T-cell (primary cell): ENCODE results near the gene MESP2. TPM values are rescaled to one million over a fixed set of nuclear protein-coding genes. Genes with fewer than 3 reads are reported as not detected.
A peak's percentile ranks its signal among the peaks of the same experiment; 100 is the strongest.
"Not testable (repeated sequence)": the region's sequence is repeated elsewhere in the genome, so short reads cannot be mapped to it uniquely, and the experiment has no call there.

Experiments
- ATAC-seq, 4 experiments: fragments of 200-7000 bp in 3 of 4; fragments of 150-1000 bp in 1 of 4; cut with Tn5 transposase; replicated peaks in 1 of 4; 1 replicate in 3 of 4; 2 replicates in 1 of 4; pipeline ENCODE4 v1.10.0; 2021; ENCODE audit warnings: moderate library complexity in 3 of 4, mild to moderate bottlenecking in 2 of 4, moderate number of reproducible peaks in 1 of 4
- CTCF ChIA-PET, 2 donors: fragments of 300-600 bp; sonication (Branson Sonifier 250); formaldehyde crosslinking; loops; one replicate each; lab custom pipeline; 2022; ENCODE audit warnings: antibody characterized with exemption in 2 of 2; lab: Charles Lee
- POLR2A ChIA-PET, 2 donors: fragments of 300-600 bp; sonication (Branson Sonifier 250); formaldehyde crosslinking; loops; one replicate each; lab custom pipeline; 2022; ENCODE audit warnings: antibody characterized with exemption in 2 of 2; lab: Charles Lee
- DNase-seq, 35 experiments: peaks; one replicate each; pipeline versions ENCODE4 v3.0.0 to v3.0.0-alpha.2; 2013 to 2023
- H3K27ac ChIP-seq: one replicate; pipeline ENCODE4 v1.5.1; 2013; ENCODE audit warnings: low read length
- H3K27me3 ChIP-seq, 2 experiments: replicated peaks in 1 of 2; 1 replicate in 1 of 2; 2 replicates in 1 of 2; pipeline versions ENCODE4 v1.6.1 to v1.7.0; 2013; ENCODE audit warnings: low read length in 1 of 2, mixed read lengths in 1 of 2; ENCODE audit not compliant: control insufficient read depth in 2 of 2, insufficient read depth in 2 of 2; ENCODE audit errors: extremely low read depth in 1 of 2
- H3K36me3 ChIP-seq, 2 donors: 1 replicate in 1 of 2; 2 replicates in 1 of 2; pipeline versions ENCODE4 v1.6.1 to v1.7.0; 2013; ENCODE audit warnings: low read length in 1 of 2; ENCODE audit not compliant: control insufficient read depth in 2 of 2, insufficient read depth in 1 of 2; ENCODE audit errors: extremely low read depth in 1 of 2
- H3K4me1 ChIP-seq, 2 experiments: 1 replicate in 1 of 2; 2 replicates in 1 of 2; pipeline versions ENCODE4 v1.6.1 to v1.7.0; 2013; ENCODE audit warnings: low read length in 2 of 2, mixed read lengths in 1 of 2; ENCODE audit not compliant: insufficient read depth in 2 of 2, control insufficient read depth in 1 of 2; ENCODE audit errors: extremely low read depth in 1 of 2
- H3K4me3 ChIP-seq, 2 donors: 1 replicate in 1 of 2; 2 replicates in 1 of 2; pipeline versions ENCODE4 v1.5.1 to v1.7.0; 2013; ENCODE audit warnings: mild to moderate bottlenecking in 2 of 2, low read length in 1 of 2, moderate library complexity in 1 of 2; ENCODE audit not compliant: control insufficient read depth in 1 of 2; ENCODE audit errors: extremely low read depth in 1 of 2
- H3K9me3 ChIP-seq: 2 replicates; pipeline ENCODE4 v1.7.0; 2013
- H3K27ac Mint-ChIP-seq, 2 donors: one replicate each; pipeline ENCODE4 v1.8.0; 2020 to 2021; ENCODE audit warnings: mild to moderate bottlenecking in 2 of 2, mixed read lengths in 2 of 2
- H3K27me3 Mint-ChIP-seq, 2 donors: one replicate each; pipeline ENCODE4 v1.8.0; 2021 to 2022; ENCODE audit warnings: mixed read lengths in 2 of 2
- H3K36me3 Mint-ChIP-seq: one replicate; pipeline ENCODE4 v1.8.0; 2021; ENCODE audit warnings: mixed read lengths
- H3K4me1 Mint-ChIP-seq, 3 donors: one replicate each; pipeline ENCODE4 v1.8.0; 2020 to 2022; ENCODE audit warnings: mixed read lengths in 3 of 3, mild to moderate bottlenecking in 1 of 3
- H3K4me3 Mint-ChIP-seq, 3 donors: one replicate each; pipeline ENCODE4 v1.8.0; 2020 to 2022; ENCODE audit warnings: mild to moderate bottlenecking in 3 of 3, mixed read lengths in 3 of 3, moderate library complexity in 3 of 3
- H3K9me3 Mint-ChIP-seq, 3 donors: one replicate each; pipeline ENCODE4 v1.8.0; 2020 to 2022; ENCODE audit warnings: mixed read lengths in 3 of 3
- WGBS: methylation state at CpG from one replicate; pipeline ENCODE4 v1.1.5; 2013; ENCODE audit warnings: missing lambda C conversion rate; ENCODE audit not compliant: insufficient coverage; 5-methylcytosine and 5-hydroxymethylcytosine counted together
- total RNA-seq, 35 experiments: library from RNA in 6 of 35; stranded (reverse) in 6 of 35; fragments of 120-200 nt in 1 of 35; gene quantifications; one replicate each; pipeline versions ENCODE4 v1.2.1 to v1.2.4 and lab custom pipeline; 2013 to 2026

The MESP2 gene
- total RNA-seq, 5 donors from 2014 or later (not counting 1 experiment from before 2014, with no cell fraction given): not detected

- no peaks in the 10 kb centered on the region for H3K36me3 Mint-ChIP-seq
- H3K4me1 ChIP-seq: peaks cover 1 to 6% of the 10 kb centered on the region in 2 experiments
- H3K9me3 ChIP-seq: no peaks in the 10 kb centered on the region
- peak in 1 of 35 experiments; percentile 21 for DNase-seq
- H3K27me3 Mint-ChIP-seq: peaks cover 16 to 35% of the 10 kb centered on the region in 2 donors
- no peak overlapping the region for H3K4me3 Mint-ChIP-seq
- no peak overlapping the region for H3K27ac Mint-ChIP-seq
- no peaks in the 10 kb centered on the region for H3K9me3 Mint-ChIP-seq
- H3K36me3 ChIP-seq: no peaks in the 10 kb centered on the region
- no peak overlapping the region for H3K4me3 ChIP-seq
- ChIA-PET CTCF (no interaction called here), POLR2A (no interaction called here)
- H3K27me3 ChIP-seq: peaks cover 0 to 65% of the 10 kb centered on the region in 2 experiments
- WGBS: 53% methylated on average over 4 of the region's 6 CpGs
- peaks cover 0 to 3% (median 0%) of the 10 kb centered on the region in 3 donors for H3K4me1 Mint-ChIP-seq
- no peak overlapping the region for H3K27ac ChIP-seq
- no peak for ATAC-seq
Observed at GRCh38 chr15:89781055-89781454, 4.9 kb downstream of the MESP2 start.

- no peaks in the 10 kb centered on the region for H3K36me3 ChIP-seq
- Mint-ChIP-seq H3K27ac (no peak overlapping the region), H3K27me3 (peaks cover 15 to 31% of the 10 kb centered on the region in 2 donors), H3K36me3 (no peaks in the 10 kb centered on the region), H3K9me3 (no peaks in the 10 kb centered on the region), H3K4me3 (no peak overlapping the region), H3K4me1 (peaks cover 0 to 3% (median 0%) of the 10 kb centered on the region in 3 donors)
- H3K4me3 ChIP-seq: no peak overlapping the region
- DNase-seq (no peak), ATAC-seq (no peak)
- POLR2A ChIA-PET: no interaction called here
- H3K27me3 ChIP-seq: peaks cover 0 to 57% of the 10 kb centered on the region in 2 experiments
- 83% methylated on average over 8 of the region's 15 CpGs for WGBS
- H3K4me1 ChIP-seq: no peaks in the 10 kb centered on the region
- H3K27ac ChIP-seq: no peak overlapping the region
- H3K9me3 ChIP-seq: no peaks in the 10 kb centered on the region
- CTCF ChIA-PET: no interaction called here
Observed at GRCh38 chr15:89781891-89782618, 5.9 kb downstream of the MESP2 start.

DNA sequence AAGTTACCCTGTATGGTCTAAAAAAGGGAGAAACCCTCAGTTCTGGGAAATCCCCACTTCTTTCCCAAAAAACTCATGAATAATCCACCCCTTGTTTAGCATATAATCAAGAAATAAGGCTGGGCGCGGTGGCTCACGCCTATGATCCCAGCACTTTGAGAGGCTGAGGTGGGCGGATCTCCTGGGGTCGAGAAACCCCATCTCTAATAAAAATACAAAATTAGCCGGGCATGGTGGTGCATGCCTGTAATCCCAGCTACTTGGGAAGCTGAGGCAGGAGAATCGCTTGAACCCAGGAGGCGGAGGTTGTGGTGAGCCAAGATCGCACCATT, 6.5 kb downstream of the MESP2 start:
- H3K36me3 ChIP-seq, POLR2A ChIA-PET, H3K36me3 Mint-ChIP-seq, ATAC-seq, H3K27ac Mint-ChIP-seq, H3K4me3 ChIP-seq, H3K27ac ChIP-seq, H3K9me3 ChIP-seq, H3K4me1 ChIP-seq, H3K9me3 Mint-ChIP-seq, DNase-seq, H3K4me3 Mint-ChIP-seq, H3K4me1 Mint-ChIP-seq: not testable (repeated sequence)
- H3K27me3 Mint-ChIP-seq: peaks cover 13 to 26% of the 10 kb centered on the region in 2 donors
- 91% methylated on average over 3 of the region's 9 CpGs for WGBS
- H3K27me3 ChIP-seq: peaks cover 0 to 53% of the 10 kb centered on the region in 2 experiments
- CTCF ChIA-PET: interaction anchor here in 1 of 2 donors (0.6 kb wide), 1 partner anchor 13 kb away, joined by 4 read pairs; no protein-coding TSS in a partner anchor

- H3K36me3 Mint-ChIP-seq: peaks cover 2% of the 10 kb centered on the region
- Histone ChIP-seq H3K27me3 (peaks cover 0 to 47% of the 10 kb centered on the region in 2 experiments), H3K27ac (no peak overlapping the region), H3K4me3 (no peak overlapping the region), H3K4me1 (no peaks in the 10 kb centered on the region), H3K36me3 (no peaks in the 10 kb centered on the region), H3K9me3 (no peaks in the 10 kb centered on the region)
- WGBS: 91% methylated on average over 12 of the region's 14 CpGs
- DNase-seq (no peak), ATAC-seq (no peak)
- H3K9me3 Mint-ChIP-seq: peaks cover 4 to 10% (median 8%) of the 10 kb centered on the region in 3 donors
- CTCF ChIA-PET: interaction anchor here in 1 of 2 donors (0.6 kb wide), 1 partner anchor 12 kb away, joined by 4 read pairs; no protein-coding TSS in a partner anchor
- no peak overlapping the region for H3K4me3 Mint-ChIP-seq
- POLR2A ChIA-PET: no interaction called here
- peaks cover 0 to 3% (median 0%) of the 10 kb centered on the region in 3 donors for H3K4me1 Mint-ChIP-seq
- peaks cover 9 to 19% of the 10 kb centered on the region in 2 donors for H3K27me3 Mint-ChIP-seq
- no peak overlapping the region for H3K27ac Mint-ChIP-seq
Observed at GRCh38 chr15:89783111-89783860, 7.2 kb downstream of the MESP2 start.

DNA sequence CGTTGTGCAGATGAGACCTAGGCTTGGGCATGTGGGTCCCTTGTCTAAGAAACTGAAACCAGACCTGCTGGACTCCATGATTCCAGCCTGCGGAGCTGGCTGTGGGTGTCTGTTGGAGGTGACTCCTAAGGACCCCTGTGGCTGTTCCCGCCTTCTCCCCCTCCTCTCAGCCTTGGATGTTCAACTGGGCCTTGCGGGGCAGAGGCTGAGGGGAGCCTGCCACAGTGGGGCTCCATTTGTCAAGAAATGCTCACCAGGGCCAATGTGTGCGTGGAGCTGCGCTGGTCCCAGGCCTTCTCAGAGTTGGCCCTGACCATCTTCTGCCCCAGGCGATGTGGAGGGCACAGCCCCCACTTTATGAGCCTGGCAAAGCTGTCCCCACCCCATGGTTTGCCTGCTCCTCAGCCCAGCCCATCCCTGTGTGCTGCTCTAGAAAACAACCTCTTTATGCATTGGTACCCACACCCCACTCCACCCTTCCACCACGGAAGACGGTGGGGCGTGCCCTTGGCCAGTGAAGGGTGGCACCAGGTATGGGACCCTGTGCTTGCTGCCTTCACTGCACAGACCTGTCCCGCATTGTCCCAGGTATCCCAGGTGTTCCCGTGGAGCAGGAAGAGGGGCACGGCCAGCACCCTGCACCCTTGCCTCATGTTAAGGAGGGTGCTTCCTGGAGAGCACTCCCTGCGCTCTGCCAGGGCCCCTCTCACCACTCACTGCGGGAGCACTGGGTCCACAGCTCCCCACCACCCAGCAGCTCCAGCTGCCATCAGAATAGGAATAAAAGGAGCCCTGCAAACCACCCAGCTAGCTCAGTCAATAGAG, 7.9 kb downstream of the MESP2 start:
- ChIA-PET POLR2A (no interaction called here), CTCF (no interaction called here)
- Mint-ChIP-seq H3K4me1 (peaks cover 0 to 3% (median 0%) of the 10 kb centered on the region in 3 donors), H3K27ac (no peak overlapping the region), H3K4me3 (no peak overlapping the region), H3K27me3 (peaks cover 8 to 17% of the 10 kb centered on the region in 2 donors), H3K36me3 (peaks cover 2% of the 10 kb centered on the region), H3K9me3 (peaks cover 4 to 12% (median 8%) of the 10 kb centered on the region in 3 donors)
- WGBS: 90% methylated on average over 10 of the region's 15 CpGs
- no peak overlapping the region for H3K4me3 ChIP-seq
- no peaks in the 10 kb centered on the region for H3K9me3 ChIP-seq
- DNase-seq (no peak), ATAC-seq (no peak)
- peaks cover 0 to 43% of the 10 kb centered on the region in 2 experiments for H3K27me3 ChIP-seq
- no peak overlapping the region for H3K27ac ChIP-seq
- H3K36me3 ChIP-seq: no peaks in the 10 kb centered on the region
- H3K4me1 ChIP-seq: no peaks in the 10 kb centered on the region

GRCh38 chr15:89784686-89784960, 8.5 kb downstream of the MESP2 start:
- DNase-seq: no peak
- Mint-ChIP-seq H3K9me3 (peaks cover 4 to 12% (median 8%) of the 10 kb centered on the region in 3 donors), H3K36me3 (peaks cover 2% of the 10 kb centered on the region), H3K4me3 (no peak overlapping the region), H3K27me3 (peaks cover 8 to 17% of the 10 kb centered on the region in 2 donors), H3K27ac (no peak overlapping the region), H3K4me1 (peaks cover 0 to 3% (median 0%) of the 10 kb centered on the region in 3 donors)
- 86% methylated on average over 4 of the region's 7 CpGs for WGBS
- no peaks in the 10 kb centered on the region for H3K36me3 ChIP-seq
- POLR2A ChIA-PET: no interaction called here
- no peaks in the 10 kb centered on the region for H3K4me1 ChIP-seq
- ATAC-seq: no peak
- H3K27ac ChIP-seq: no peak overlapping the region
- no peak overlapping the region for H3K4me3 ChIP-seq
- H3K9me3 ChIP-seq: no peaks in the 10 kb centered on the region
- CTCF ChIA-PET: no interaction called here
- H3K27me3 ChIP-seq: peaks cover 0 to 43% of the 10 kb centered on the region in 2 experiments
